ENCODE measurements around the gene LY6G6C. TPM values are rescaled to one million over a fixed set of nuclear protein-coding genes. Genes with fewer than 3 reads are reported as not detected.
A peak's percentile ranks its signal among the peaks of the same experiment; 100 is the strongest.

LY6G6C gene
- total and polyA plus RNA-seq, 2 of the 4 experiments (the other 2 are of a cell fraction): not detected

GRCh38 chr6:31702819-31703716, 18.5 kb downstream of the LY6G6C start, which contains the start of gene ABHD16A (continued):
- TF ChIP-seq NFE2L2 (IDR thresholded peaks at IDR 0.05; ENCODE audit: low read depth, low read length) (no peak), MAZ (IDR thresholded peaks at IDR 0.05; ENCODE audit: borderline replicate concordance, low read depth, low read length) (peak; percentile 87; the same call in 1 of the 2 replicates), MAFK (IDR thresholded peaks at IDR 0.05; ENCODE audit: low read depth, low read length) (no peak)

- peaks cover 21 to 41% of the 10 kb centered on the region in 2 experiments for H3K79me1 ChIP-seq (ENCODE audit: low read depth in 1 of 2, low read length in 2 of 2)
- CTCF ChIA-PET: interaction anchor here (1.1 to 1.3 kb wide), 2 partner anchors 13 to 89 kb away, joined by 3 read pairs; no protein-coding TSS in a partner anchor
- TF ChIP-seq FOS (IDR thresholded peaks at IDR 0.05; ENCODE audit: low read depth, low read length): no peak
- TF ChIP-seq BHLHE40 (IDR thresholded peaks at IDR 0.05; ENCODE audit: low read depth, low read length): no peak
- no peak for TF ChIP-seq RCOR1 (IDR thresholded peaks at IDR 0.05; ENCODE audit: insufficient replicate concordance, low read length)
- no peak for TF ChIP-seq RFX5 (IDR thresholded peaks at IDR 0.05; ENCODE audit: low read depth, low read length)
- no peak for TF ChIP-seq MXI1 (IDR thresholded peaks at IDR 0.05; ENCODE audit: borderline replicate concordance, low read depth, low read length)
- no peak for TF ChIP-seq POLR2A (IDR thresholded peaks at IDR 0.05; ENCODE audit: low read depth, low read length)
- no peak for TF ChIP-seq CTCF (conservative IDR thresholded peaks at IDR 0.05; ENCODE audit: low read depth, low read length)
- no peak for TF ChIP-seq MAZ (IDR thresholded peaks at IDR 0.05; ENCODE audit: borderline replicate concordance, low read depth, low read length)
- TF ChIP-seq CHD1 (IDR thresholded peaks at IDR 0.05; ENCODE audit: low read depth, low read length): no peak
- TF ChIP-seq NFE2L2 (IDR thresholded peaks at IDR 0.05; ENCODE audit: low read depth, low read length): no peak
- TF ChIP-seq USF2 (IDR thresholded peaks at IDR 0.05; ENCODE audit: low read depth, low read length): no peak
Measured at GRCh38 chr6:31702405-31702818, 19.1 kb downstream of the LY6G6C start.

More at GRCh38 chr6:31702405-31702818, 19.1 kb downstream of the LY6G6C start:
- Histone ChIP-seq H3K4me1 (ENCODE audit: control insufficient read depth, insufficient read depth, low read length) (peaks cover 6% of the 10 kb centered on the region), H3K27me3 (ENCODE audit: control insufficient read depth, insufficient read depth, low read length) (no peaks in the 10 kb centered on the region), H3K14ac (replicated peaks; ENCODE audit: low read depth, low read length) (peak overlapping the region; percentile 88), H2BK5ac (ENCODE audit: low read depth, low read length, poor library complexity, severe bottlenecking) (peak overlapping the region; percentile 79), H3K23ac (ENCODE audit: low read depth, low read length) (peak overlapping the region; percentile 78), H2BK15ac (ENCODE audit: low read depth, low read length) (no peak overlapping the region), H3K9ac (ENCODE audit: low read depth, low read length) (peak overlapping the region; percentile 77), H3K4ac (ENCODE audit: low read depth, low read length) (peak overlapping the region; percentile 70), H3K18ac (ENCODE audit: low read depth, low read length) (peak overlapping the region; percentile 34), H2AFZ (replicated peaks; ENCODE audit: low read length, poor library complexity) (peak overlapping the region; percentile 92), H4K8ac (ENCODE audit: low read depth in 2 of 2, low read length in 2 of 2) (peak overlapping the region; percentile 43 to 70; a peak in 3 of 4 replicates), H3K27ac (ENCODE audit: insufficient read depth, low read length) (peak overlapping the region; percentile 82), H3K9me3 (ENCODE audit: control insufficient read depth, insufficient read depth, low read length) (no peaks in the 10 kb centered on the region), H3K36me3 (ENCODE audit: control insufficient read depth, insufficient read depth, low read length) (peaks cover 12% of the 10 kb centered on the region), H4K20me1 (ENCODE audit: insufficient read depth, low read length) (0 out of 2 replicates have a peak, but pooled peaks cover 11% of the 10 kb centered on the region), H2AK9ac (replicated peaks; ENCODE audit: low read depth, low read length, poor library complexity) (peak overlapping the region; percentile 88), H3K56ac (ENCODE audit: extremely low read depth, insufficient read depth, low read length) (peak overlapping the region; percentile 77), H2BK20ac (ENCODE audit: low read depth, low read length) (no peak overlapping the region), H3K4me2 (ENCODE audit: low read depth, low read length) (peak overlapping the region; percentile 97), H3K9me1 (ENCODE audit: insufficient read depth, low read length) (peaks cover 10% of the 10 kb centered on the region), H2BK120ac (ENCODE audit: low read depth, low read length) (no peak overlapping the region; the same call in 1 of the 2 replicates), H4K5ac (ENCODE audit: low read depth, low read length) (peak overlapping the region; percentile 13), H4K91ac (ENCODE audit: insufficient read depth, low read depth, low read length) (peak overlapping the region; percentile 65), H2AK5ac (ENCODE audit: low read depth, low read length) (peak overlapping the region; percentile 6), H3K4me3 (ENCODE audit: insufficient read depth, low read depth, low read length) (peak overlapping the region; percentile 67)
- TSS peak; percentile 87 for BruUV-seq (replicated peaks)
- in situ Hi-C loops (cut with MboI; ENCODE audit: low sequenced_read_pairs) (no loop called here), dilution Hi-C loops (cut with HindIII; ENCODE audit: low sequenced_read_pairs, unreplicated experiment) (no loop called here), intact Hi-C loops (cut with micrococcal nuclease) (loop anchor here (2.0 kb wide), 2 partner anchors 28 to 128 kb away; no protein-coding TSS in a partner anchor)
- 0% methylated on average over 1 of the region's 10 CpGs; no CpG with 5 or more reads in 1 of the 2 experiments for WGBS, 2 experiments (ENCODE audit: extremely low coverage in 2 of 2, insufficient read length in 1 of 2)
- DNase-seq (no peak), ATAC-seq (ENCODE audit: low read depth) (peak; percentile 16)
- POLR2A ChIA-PET (ENCODE audit: unreplicated experiment): interaction anchor here (0.9 to 1.2 kb wide), 2 partner anchors 28 to 42 kb away, joined by 3 read pairs; partner anchors contain the start of gene C6orf47
